ENCODE measurements around the gene CNPY3. TPM values are rescaled to one million over a fixed set of nuclear protein-coding genes. Genes with fewer than 3 reads are reported as not detected.
A peak's percentile ranks its signal among the peaks of the same experiment; 100 is the strongest.

Gene CNPY3
- total and polyA plus RNA-seq, 10 of the 15 experiments (the other 5 are each of a cell fraction or from before 2014, with no cell fraction given): 7.2 to 102 (median 73.6) TPM

DNA sequence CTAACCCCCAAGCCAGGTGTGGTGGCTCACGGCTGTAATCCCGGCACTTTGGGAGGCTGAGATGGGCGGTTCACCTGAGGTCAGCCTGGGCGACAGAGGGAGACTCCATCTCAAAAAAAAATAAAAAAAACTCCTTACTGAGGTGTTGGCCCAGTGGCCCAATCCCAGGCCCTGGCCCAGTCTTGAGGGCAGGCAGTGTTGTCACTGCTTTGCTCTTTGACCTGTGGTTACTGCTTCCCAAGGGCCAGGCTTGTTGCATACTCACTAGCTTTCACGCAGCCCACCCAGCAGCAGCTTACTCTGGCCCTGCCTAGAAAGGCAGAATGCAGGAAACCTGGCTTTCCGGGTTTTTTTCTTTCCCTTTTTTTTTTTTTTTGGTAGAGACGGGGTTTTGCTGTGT lies 13.2 kb downstream of the CNPY3 start:
- peaks cover 20 to 28% of the 10 kb centered on the region in 2 experiments for H3K36me3 ChIP-seq (ENCODE audit: control insufficient read depth in 2 of 2, insufficient read depth in 2 of 2, low read length in 1 of 2)
- ChIA-PET POLR2A (no interaction called here), RAD21 (ENCODE audit: unreplicated experiment) (no interaction called here), SMC1A (ENCODE audit: uncharacterized antibody, unreplicated experiment) (no interaction called here), CTCF (no interaction called here)
- no TSS peak for BruUV-seq (replicated peaks)
- H3K9ac ChIP-seq (ENCODE audit: control insufficient read depth, insufficient read depth, low read length): no peak overlapping the region
- no peak overlapping the region for H3K4me2 ChIP-seq (ENCODE audit: control insufficient read depth, insufficient read depth)
- FAIRE-seq: no peak
- no peaks in the 10 kb centered on the region for H3K79me2 ChIP-seq (ENCODE audit: control insufficient read depth, insufficient read depth, low read length)
- no peak overlapping the region for H3K27ac ChIP-seq (ENCODE audit: control insufficient read depth, insufficient read depth)
- H3K27me3 ChIP-seq (replicated peaks in 1 of 2; ENCODE audit: control insufficient read depth in 2 of 2, insufficient read depth in 2 of 2, low read length in 1 of 2): no peaks in the 10 kb centered on the region
- no peaks in the 10 kb centered on the region for H3K9me3 ChIP-seq (replicated peaks; ENCODE audit: control insufficient read depth, insufficient read depth, low read length)
- no peak overlapping the region for H2AFZ ChIP-seq (ENCODE audit: control insufficient read depth, low read depth, low read length)
- no peak for TF ChIP-seq SMC3 (IDR thresholded peaks at IDR 0.05; ENCODE audit: borderline replicate concordance, low read length)
- peak; percentile 49; the same call in 1 of the 2 replicates for TF ChIP-seq POLR2A (IDR thresholded peaks at IDR 0.05; ENCODE audit: low read depth, low read length)
- TF ChIP-seq IKZF2 (IDR thresholded peaks at IDR 0.05): no peak
- no peak for TF ChIP-seq TARDBP (IDR thresholded peaks at IDR 0.05; ENCODE audit: borderline replicate concordance)
- no peak for TF ChIP-seq ZBTB40 (IDR thresholded peaks at IDR 0.05; ENCODE audit: borderline replicate concordance)
- no peak for TF ChIP-seq ZBED1 (IDR thresholded peaks at IDR 0.05; ENCODE audit: borderline replicate concordance)
- peaks cover 3% of the 10 kb centered on the region; the same call in 1 of the 2 replicates for H3K4me1 ChIP-seq (ENCODE audit: control insufficient read depth, insufficient read depth, low read length)
- intact Hi-C loops (cut with micrococcal nuclease; ENCODE audit: unreplicated experiment) (no loop called here), in situ Hi-C loops (cut with MboI) (no loop called here)
- 86% methylated on average over 6 of the region's 7 CpGs for WGBS (ENCODE audit: insufficient coverage, insufficient replicate concordance, low lambda C conversion rate, missing lambda C conversion rate)
- no peak for DNase-seq (ENCODE audit: low read depth, low spot score)
- H4K20me1 ChIP-seq (ENCODE audit: control insufficient read depth, insufficient read depth): no peaks in the 10 kb centered on the region
- no peak overlapping the region for H3K4me3 ChIP-seq
- no peak for ATAC-seq

All from GM12878 (cell line).